HG02981 (cell line): ENCODE data around the gene ZNF785.
"Not testable (repeated sequence)": the region's sequence is repeated elsewhere in the genome, so short reads cannot be mapped to it uniquely, and the experiment has no call there.

ENCODE experiments used
- ATAC-seq: cut with Tn5 transposase; IDR thresholded peaks from one replicate; pipeline ENCODE4 v1.9.1; 2021; ENCODE audit warnings: mild to moderate bottlenecking, moderate library complexity; ENCODE audit not compliant: unreplicated experiment

ZNF785 gene

GRCh38 chr16:30603945-30604315 lies 18.4 kb upstream of the ZNF785 start:
- no peak for ATAC-seq

- no peak for ATAC-seq
Observed at GRCh38 chr16:30602616-30603277, 17.2 kb upstream of the ZNF785 start.

- no peak for ATAC-seq
Observed at GRCh38 chr16:30601966-30602365, 16.5 kb upstream of the ZNF785 start.

GRCh38 chr16:30600929-30601328 lies 15.4 kb upstream of the ZNF785 start:
- no peak for ATAC-seq

DNA sequence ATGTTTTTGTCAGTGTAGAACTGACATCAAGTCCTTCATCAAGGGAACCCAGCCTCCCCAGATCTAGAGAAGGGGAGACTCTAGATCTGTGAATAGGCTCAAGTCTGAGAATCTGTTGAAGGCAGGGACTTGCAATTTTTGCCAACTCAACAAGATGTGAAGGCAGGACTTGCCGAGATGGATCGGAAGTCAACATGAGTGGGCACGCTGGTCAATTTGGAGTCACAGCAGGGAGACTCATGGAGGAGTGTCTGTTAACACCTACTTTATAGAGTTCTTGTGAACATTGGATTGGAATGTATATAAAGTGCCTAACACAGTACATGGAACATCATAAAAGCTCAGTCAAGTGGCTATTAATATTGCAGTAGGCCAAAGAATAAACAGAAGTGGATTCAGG lies 14.7 kb upstream of the ZNF785 start:
- no peak for ATAC-seq

- no peak for ATAC-seq
Observed at GRCh38 chr16:30592871-30593270, 7.4 kb upstream of the ZNF785 start.

GRCh38 chr16:30590869-30591268 lies 5.4 kb upstream of the ZNF785 start:
- not testable (repeated sequence) for ATAC-seq

DNA sequence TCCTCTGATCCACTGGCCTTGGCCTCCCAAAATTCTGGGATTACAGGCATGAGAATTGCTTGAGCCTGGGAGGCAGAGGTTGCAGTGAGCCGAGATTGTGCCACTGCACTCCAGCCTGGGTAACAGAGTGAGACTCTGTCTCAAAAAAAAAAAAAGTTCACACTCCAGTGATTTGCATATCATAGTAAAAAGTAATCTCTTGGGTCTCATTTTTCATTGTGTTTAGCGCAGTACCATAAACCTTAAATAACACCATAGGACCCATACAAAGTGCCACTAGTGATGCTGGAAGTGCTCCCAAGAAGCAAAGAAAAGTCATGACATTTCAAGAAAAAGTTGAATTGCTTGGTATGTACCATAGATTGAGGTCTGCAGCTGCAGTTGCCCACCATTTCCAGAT lies 4.1 kb upstream of the ZNF785 start:
- ATAC-seq: not testable (repeated sequence)

DNA sequence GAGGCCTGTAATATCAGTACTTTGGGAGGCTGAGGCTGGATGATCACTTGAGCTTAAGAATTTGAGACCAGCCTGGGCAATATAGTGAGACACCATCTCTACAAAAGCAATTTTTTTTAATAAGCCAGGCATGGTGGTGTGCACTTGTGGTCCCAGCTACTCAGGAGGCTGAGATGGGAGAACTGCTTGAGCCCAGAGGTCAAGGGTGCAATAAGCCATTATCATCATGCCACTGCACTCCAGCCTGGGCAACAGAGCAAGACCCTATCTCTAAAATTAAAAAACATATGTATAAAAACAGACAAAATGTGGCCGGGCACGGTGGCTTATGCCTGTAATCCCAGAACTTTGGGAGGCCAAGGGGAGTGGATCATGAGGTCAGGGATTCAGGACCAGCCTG lies 3.2 kb upstream of the ZNF785 start:
- no peak for ATAC-seq

GRCh38 chr16:30585022-30585399 lies 486 bp downstream of the ZNF785 start:
- no peak for ATAC-seq

DNA sequence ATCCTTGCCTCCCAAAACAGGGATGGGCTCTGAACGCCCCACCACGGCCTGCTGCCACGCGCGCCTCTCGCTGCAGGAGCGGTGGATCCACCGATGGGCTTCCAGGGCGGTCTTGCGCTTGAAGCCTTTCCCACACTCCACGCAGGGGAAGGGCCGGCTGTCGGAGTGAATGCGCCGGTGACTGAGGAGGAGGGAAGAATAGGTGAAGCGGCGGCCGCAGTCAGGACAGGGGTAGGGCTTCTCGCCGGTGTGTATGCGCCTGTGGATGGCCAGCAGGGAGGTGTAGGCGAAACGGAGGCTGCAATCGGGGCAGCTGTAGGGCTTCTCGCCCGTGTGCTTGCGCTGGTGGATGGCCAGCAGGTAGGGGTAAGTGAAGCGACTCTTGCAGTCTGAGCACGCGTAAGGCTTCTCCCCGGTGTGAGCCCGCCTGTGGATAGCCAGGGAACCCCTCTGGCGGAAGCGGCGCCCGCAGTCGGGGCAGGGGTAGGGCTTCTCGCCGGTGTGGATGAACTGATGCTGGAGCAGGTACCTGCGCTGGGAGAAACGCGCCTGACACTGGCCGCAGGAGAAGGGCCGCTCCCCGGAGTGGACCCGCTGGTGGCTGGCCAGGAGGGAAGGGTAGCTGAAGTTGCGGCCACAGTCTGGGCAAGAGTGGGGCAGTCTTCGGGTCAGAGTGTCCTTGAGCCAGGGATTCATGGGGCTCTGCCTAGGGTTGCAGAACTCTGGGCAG lies 2.7 kb downstream of the ZNF785 start:
- no peak for ATAC-seq

- ATAC-seq: no peak
Observed at GRCh38 chr16:30581457-30581856, 4.0 kb downstream of the ZNF785 start.

GRCh38 chr16:30574678-30575077 lies 10.8 kb downstream of the ZNF785 start:
- no peak for ATAC-seq

DNA sequence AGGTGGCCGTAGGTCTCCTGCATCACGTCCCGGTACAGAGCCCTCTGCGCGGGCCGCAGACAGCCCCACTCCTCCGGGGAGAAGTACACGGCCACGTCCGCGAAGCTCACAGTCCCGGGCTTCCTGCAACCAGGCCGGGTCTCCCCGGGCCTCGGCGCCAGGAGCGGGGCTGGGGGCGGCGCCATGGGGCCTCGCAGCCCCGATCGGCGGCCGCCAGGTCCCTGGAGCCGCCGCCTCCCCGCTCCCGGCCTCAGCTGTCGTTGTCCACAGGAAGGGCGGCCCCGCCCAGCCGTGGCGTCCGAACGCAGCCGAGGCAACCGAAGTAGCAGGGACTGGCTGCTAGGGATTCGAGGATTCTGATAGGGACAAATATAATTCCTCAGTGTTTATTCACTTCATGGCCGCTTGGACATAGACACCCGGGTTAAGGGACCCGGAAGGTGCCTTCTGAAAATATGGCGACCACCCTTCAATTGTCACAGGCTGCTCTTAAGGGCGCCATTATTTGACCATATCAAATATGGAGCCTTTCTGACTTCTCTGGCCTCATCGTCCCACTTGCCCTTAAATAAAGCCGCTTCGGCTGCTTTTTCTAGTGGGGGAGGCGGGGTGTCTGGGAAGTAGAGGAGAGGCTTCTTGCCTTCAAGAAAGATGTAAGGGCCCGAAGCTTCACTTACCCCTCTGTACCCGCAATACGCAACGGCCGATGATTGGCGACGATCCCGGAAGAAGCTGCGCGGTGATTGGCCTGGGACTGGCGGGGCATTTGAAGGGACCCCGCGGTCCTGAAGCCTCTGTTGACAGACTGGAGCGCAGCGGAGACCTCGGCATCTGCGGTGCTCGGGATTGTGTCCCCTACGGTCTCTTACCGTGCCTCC lies 13.8 kb downstream of the ZNF785 start, which contains the start of gene ZNF688:
TSS of gene ZNF688 (minus strand) at position 270 of the 878 bp plus-strand sequence. CDS start at position 185, 85 bp downstream.
- ATAC-seq: peak; percentile 70

GRCh38 chr16:30570636-30571444 lies 14.7 kb downstream of the ZNF785 start:
- ATAC-seq: no peak

GRCh38 chr16:30569746-30570635 lies 15.5 kb downstream of the ZNF785 start:
- ATAC-seq: no peak

DNA sequence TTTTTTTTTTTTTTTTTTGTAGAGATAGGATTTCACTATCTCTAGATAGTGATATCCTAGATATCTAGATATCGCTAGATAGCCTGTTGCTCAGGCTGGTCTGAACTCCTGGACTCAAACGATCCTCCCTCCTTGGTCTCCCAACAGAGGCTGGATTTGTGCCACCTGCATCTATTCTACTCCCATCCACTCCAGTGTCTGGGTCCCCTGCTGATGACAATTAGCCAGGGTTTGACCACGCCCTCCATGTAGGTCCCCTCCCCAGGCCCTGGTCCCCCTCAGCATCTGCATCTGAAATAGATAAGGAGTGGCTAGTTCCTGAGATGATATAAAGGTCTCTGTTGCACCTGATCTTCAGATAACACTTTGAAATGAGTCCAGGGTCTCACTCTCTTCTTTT lies 16.2 kb downstream of the ZNF785 start:
- ATAC-seq: no peak

- no peak for ATAC-seq
Observed at GRCh38 chr16:30567991-30568638, 17.4 kb downstream of the ZNF785 start.
